ENCODE data around the gene NLRP3.
"Not testable (repeated sequence)": the region's sequence is repeated elsewhere in the genome, so short reads cannot be mapped to it uniquely, and the experiment has no call there.

The NLRP3 gene

GRCh38 chr1:247441606-247442005 lies 25.6 kb downstream of the NLRP3 start:
- DNase-seq: no peak

GRCh38 chr1:247442164-247442563 lies 26.2 kb downstream of the NLRP3 start:
- DNase-seq: no peak

GRCh38 chr1:247443641-247444040 lies 27.7 kb downstream of the NLRP3 start:
- no peak for DNase-seq

GRCh38 chr1:247444571-247444970 lies 28.6 kb downstream of the NLRP3 start:
- DNase-seq: no peak

- DNase-seq: no peak
Observed at GRCh38 chr1:247445526-247446356, 29.8 kb downstream of the NLRP3 start.

- no peak for DNase-seq
Observed at GRCh38 chr1:247447162-247447909, 31.4 kb downstream of the NLRP3 start.

- DNase-seq: no peak
Observed at GRCh38 chr1:247448107-247448791, 32.3 kb downstream of the NLRP3 start.

GRCh38 chr1:247451388-247452010 lies 35.5 kb downstream of the NLRP3 start:
- no peak for DNase-seq

GRCh38 chr1:247452447-247453039 lies 36.6 kb downstream of the NLRP3 start:
- no peak for DNase-seq

- no peak for DNase-seq
Observed at GRCh38 chr1:247453245-247453644, 37.3 kb downstream of the NLRP3 start.

- no peak for DNase-seq
Observed at GRCh38 chr1:247453997-247454396, 38.0 kb downstream of the NLRP3 start.

- DNase-seq: no peak
Observed at GRCh38 chr1:247456021-247456420, 40.0 kb downstream of the NLRP3 start.

GRCh38 chr1:247456914-247457639 lies 41.1 kb downstream of the NLRP3 start:
- DNase-seq: peak; percentile 61

- no peak for DNase-seq
Observed at GRCh38 chr1:247459507-247459906, 43.5 kb downstream of the NLRP3 start.

- DNase-seq: no peak
Observed at GRCh38 chr1:247465796-247466195, 49.8 kb downstream of the NLRP3 start.

GRCh38 chr1:247467129-247467528 lies 51.2 kb downstream of the NLRP3 start:
- DNase-seq: no peak

- DNase-seq: no peak
Observed at GRCh38 chr1:247468481-247469140, 52.6 kb downstream of the NLRP3 start.

GRCh38 chr1:247469141-247469535 lies 53.2 kb downstream of the NLRP3 start:
- no peak for DNase-seq

GRCh38 chr1:247470942-247471429 lies 55.0 kb downstream of the NLRP3 start:
- DNase-seq: not testable (repeated sequence)

- DNase-seq: no peak
Observed at GRCh38 chr1:247471445-247472016, 55.6 kb downstream of the NLRP3 start.

GRCh38 chr1:247472035-247472434 lies 56.1 kb downstream of the NLRP3 start:
- DNase-seq: no peak
